Measurements from ENCODE around the gene INHA. TPM values are rescaled to one million over a fixed set of nuclear protein-coding genes. Genes with fewer than 3 reads are reported as not detected.

INHA gene
- total RNA-seq, 1 experiment from 2014 or later: 0.31 TPM

- H3K56ac ChIP-seq (ENCODE audit: insufficient read length, low read depth, low read length): no peak overlapping the region
Observed at GRCh38 chr2:219578811-219579613, 6.9 kb downstream of the INHA start.

More at GRCh38 chr2:219578811-219579613, 6.9 kb downstream of the INHA start:
- no peak overlapping the region for H3K9ac ChIP-seq (ENCODE audit: extremely low read depth, insufficient read length, low read length)
- WGBS (ENCODE audit: extremely low coverage, insufficient read length, low lambda C conversion rate): no CpG with 5 or more reads among the region's 8 CpGs
- no peak overlapping the region for H4K91ac ChIP-seq (ENCODE audit: insufficient read length, low read depth, low read length)
- H3K79me2 ChIP-seq (ENCODE audit: insufficient read depth, low read length): no peaks in the 10 kb centered on the region
- no peak overlapping the region for H2BK15ac ChIP-seq (ENCODE audit: low read depth, low read length)
- no peak overlapping the region for H2BK5ac ChIP-seq (ENCODE audit: insufficient read length, low read length)
- no peak overlapping the region for H4K5ac ChIP-seq (ENCODE audit: insufficient read length, low read depth, low read length)
- Mint-ChIP-seq H3K9me3 (no peaks in the 10 kb centered on the region; a peak in 1 of 5 replicates), H3K27me3 (ENCODE audit: low read depth) (peaks cover 10% of the 10 kb centered on the region), H3K27ac (peak overlapping the region in 2 of 3 experiments; percentile 0 to 66; a peak in 2 of 7 replicates), H3K4me3 (no peak overlapping the region), H3K36me3 (ENCODE audit: insufficient read depth in 1 of 3, low read depth in 3 of 3) (no peaks in the 10 kb centered on the region), H3K4me1 (peaks cover 38 to 47% of the 10 kb centered on the region in 2 experiments)
- TF ChIP-seq CTCF (conservative IDR thresholded peaks at IDR 0.05): no peak
- H3K23ac ChIP-seq (ENCODE audit: insufficient read length, low read depth, low read length): no peak overlapping the region
- no peaks in the 10 kb centered on the region; the same call in 1 of the 2 replicates for H3K27me3 ChIP-seq (ENCODE audit: insufficient read depth, low read length)
- no peak overlapping the region for H3K18ac ChIP-seq (ENCODE audit: insufficient read length, low read depth, low read length)
- H3K4me1 ChIP-seq (ENCODE audit: insufficient read depth, low read length): peaks cover 5% of the 10 kb centered on the region; the same call in 1 of the 2 replicates
- H3K27ac ChIP-seq (ENCODE audit: insufficient read length, low read depth, low read length): no peak overlapping the region
- H3T11ph ChIP-seq (ENCODE audit: low read length): no peak overlapping the region
- H2AK5ac ChIP-seq (ENCODE audit: insufficient read length, low read length): no peak overlapping the region
- H3K4me2 ChIP-seq (ENCODE audit: insufficient read depth, insufficient read length, low read length): no peak overlapping the region
- H3K23me2 ChIP-seq (ENCODE audit: insufficient read length, low read depth, low read length, poor library complexity, severe bottlenecking): no peaks in the 10 kb centered on the region
- no peak overlapping the region for H4K8ac ChIP-seq (replicated peaks; ENCODE audit: insufficient read length, low read depth, low read length)
- H2BK120ac ChIP-seq (ENCODE audit: low read depth, low read length, poor library complexity, severe bottlenecking): no peak overlapping the region
- H3K79me1 ChIP-seq (ENCODE audit: insufficient read depth, low read depth, low read length, poor library complexity, severe bottlenecking): no peaks in the 10 kb centered on the region
- DNase-seq: no peak
- H2BK20ac ChIP-seq (ENCODE audit: low read depth, low read length, poor library complexity, severe bottlenecking): no peak overlapping the region
- H3K9me3 ChIP-seq (ENCODE audit: control insufficient read depth, low read depth, low read length): no peaks in the 10 kb centered on the region
- no peak overlapping the region for H3K4ac ChIP-seq (ENCODE audit: low read depth, low read length)
- no peak overlapping the region for H3K14ac ChIP-seq (ENCODE audit: insufficient read depth, low read length)
- no peak overlapping the region for H2AFZ ChIP-seq (ENCODE audit: low read length)
- no peaks in the 10 kb centered on the region for H4K20me1 ChIP-seq (ENCODE audit: control insufficient read depth, insufficient read depth, insufficient read length)
- no peak overlapping the region for H2BK12ac ChIP-seq (ENCODE audit: insufficient read length, low read depth, low read length)
